Natural killer cell (primary cell): ENCODE results near the gene ETF1. TPM values are rescaled to one million over a fixed set of nuclear protein-coding genes. Genes with fewer than 3 reads are reported as not detected.

ENCODE experiments used
- ATAC-seq, 3 donors: fragments of 150-1000 bp in 2 of 3; fragments of 200-7000 bp in 1 of 3; cut with Tn5 transposase; 1 replicate in 1 of 3; 2 replicates in 2 of 3; pipeline ENCODE4 v1.10.0; 2021; ENCODE audit warnings: mild to moderate bottlenecking in 2 of 3, moderate library complexity in 2 of 3
- DNase-seq, 2 donors: peaks; one replicate each; pipeline versions ENCODE4 v3.0.0 to v3.0.0-alpha.2; 2013 to 2021; ENCODE audit warnings: mixed read lengths in 1 of 2
- H3K27ac ChIP-seq: one replicate; pipeline ENCODE4 v1.5.1; 2013; ENCODE audit warnings: mild to moderate bottlenecking, low read length
- H3K27me3 ChIP-seq: one replicate; pipeline ENCODE4 v1.6.1; 2013; ENCODE audit warnings: low read length; ENCODE audit not compliant: control insufficient read depth, insufficient read depth
- H3K36me3 ChIP-seq: one replicate; pipeline ENCODE4 v1.6.1; 2013; ENCODE audit warnings: low read length; ENCODE audit not compliant: control insufficient read depth, insufficient read depth
- H3K4me1 ChIP-seq: one replicate; pipeline ENCODE4 v1.6.1; 2013; ENCODE audit warnings: low read length; ENCODE audit not compliant: control insufficient read depth, insufficient read depth
- H3K4me3 ChIP-seq: one replicate; pipeline ENCODE4 v1.5.1; 2013; ENCODE audit warnings: low read length
- H3K9me3 ChIP-seq: one replicate; pipeline ENCODE4 v1.6.1; 2013; ENCODE audit warnings: low read length; ENCODE audit not compliant: control insufficient read depth, insufficient read depth
- H3K27ac Mint-ChIP-seq, 2 donors: one replicate each; pipeline ENCODE4 v1.8.0; 2022; ENCODE audit warnings: mild to moderate bottlenecking in 2 of 2, mixed read lengths in 2 of 2, moderate library complexity in 1 of 2
- H3K27me3 Mint-ChIP-seq, 2 donors: one replicate each; pipeline ENCODE4 v1.8.0; 2022; ENCODE audit warnings: low read depth in 2 of 2, mixed read lengths in 2 of 2
- H3K36me3 Mint-ChIP-seq: one replicate; pipeline ENCODE4 v1.8.0; 2022; ENCODE audit warnings: mixed read lengths
- H3K4me1 Mint-ChIP-seq, 2 donors: one replicate each; pipeline ENCODE4 v1.8.0; 2022; ENCODE audit warnings: mixed read lengths in 2 of 2
- H3K4me3 Mint-ChIP-seq: one replicate; pipeline ENCODE4 v1.8.0; 2022; ENCODE audit warnings: mild to moderate bottlenecking, moderate library complexity, mixed read lengths
- H3K9me3 Mint-ChIP-seq, 2 donors: one replicate each; pipeline ENCODE4 v1.8.0; 2022; ENCODE audit warnings: mixed read lengths in 2 of 2
- WGBS: methylation state at CpG from one replicate; pipeline ENCODE4 v1.1.7; 2013; ENCODE audit warnings: missing lambda C conversion rate; ENCODE audit not compliant: insufficient coverage; 5-methylcytosine and 5-hydroxymethylcytosine counted together
- intact Hi-C: fragments of 100-400 bp; cut with micrococcal nuclease; formaldehyde crosslinking; loops from one replicate; pipeline ENCODE4 v1.14.2; 2022
- total RNA-seq, 4 donors: library from RNA; stranded (reverse); fragments of 120-200 nt in 1 of 4; gene quantifications; one replicate each; pipeline versions ENCODE4 v1.2.3 to v1.2.4, GENCODE V29; 2013 to 2022
- TF ChIP-seq, protein P1 (sequence below): fragments of 200-600 bp; IDR thresholded peaks from one replicate; pipeline ENCODE4 v1.8.0; 2022; ENCODE audit warnings: antibody characterized with exemption

Gene ETF1
- total RNA-seq, 3 donors from 2014 or later (not counting 1 experiment from before 2014, with no cell fraction given) = 135 to 189 (median 136) TPM

DNA sequence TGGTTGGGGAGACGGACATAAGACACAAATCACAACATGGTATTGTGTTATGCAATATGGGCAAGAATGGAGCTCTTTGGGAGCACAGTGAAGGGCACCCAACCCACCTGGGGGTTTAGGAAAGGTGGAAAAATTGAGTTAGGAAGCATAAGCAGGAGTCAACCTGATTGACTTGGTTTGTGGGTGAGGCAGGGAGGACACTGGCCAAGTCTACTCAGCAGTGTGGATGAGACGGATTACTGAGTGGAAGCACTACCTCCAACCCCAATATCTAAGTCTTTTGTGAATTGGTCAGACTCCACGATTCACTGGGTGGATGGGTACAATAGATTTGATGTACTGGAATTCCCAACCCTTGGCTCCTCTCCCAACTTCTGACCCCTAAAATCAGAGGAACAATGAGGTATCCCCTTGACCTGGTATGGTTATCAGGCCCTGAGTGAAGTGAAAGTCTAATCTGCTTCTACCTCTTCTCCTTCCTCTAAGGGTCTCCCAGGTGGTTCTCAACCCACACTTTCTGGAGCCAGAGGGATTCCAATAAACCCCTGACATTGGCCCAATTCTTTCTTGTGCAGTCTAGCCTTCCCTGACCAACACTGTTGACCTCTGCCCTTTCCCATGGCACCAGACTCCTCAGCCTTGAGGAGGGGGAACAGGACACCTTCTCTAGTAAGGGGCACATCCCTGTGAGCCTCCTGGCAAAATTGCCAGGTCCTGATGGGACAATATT, 72.5 kb downstream of the ETF1 start:
- Histone ChIP-seq H3K27ac (no peak overlapping the region), H3K4me1 (peaks cover 16% of the 10 kb centered on the region), H3K27me3 (no peaks in the 10 kb centered on the region), H3K4me3 (no peak overlapping the region), H3K9me3 (no peaks in the 10 kb centered on the region), H3K36me3 (no peaks in the 10 kb centered on the region)
- Mint-ChIP-seq H3K36me3 (no peaks in the 10 kb centered on the region), H3K4me1 (peaks cover 8 to 22% of the 10 kb centered on the region in 2 donors), H3K27me3 (peaks cover 5% of the 10 kb centered on the region in 2 donors), H3K27ac (no peak overlapping the region), H3K9me3 (no peaks in the 10 kb centered on the region), H3K4me3 (no peak overlapping the region)
- TF ChIP-seq, protein P1, sequence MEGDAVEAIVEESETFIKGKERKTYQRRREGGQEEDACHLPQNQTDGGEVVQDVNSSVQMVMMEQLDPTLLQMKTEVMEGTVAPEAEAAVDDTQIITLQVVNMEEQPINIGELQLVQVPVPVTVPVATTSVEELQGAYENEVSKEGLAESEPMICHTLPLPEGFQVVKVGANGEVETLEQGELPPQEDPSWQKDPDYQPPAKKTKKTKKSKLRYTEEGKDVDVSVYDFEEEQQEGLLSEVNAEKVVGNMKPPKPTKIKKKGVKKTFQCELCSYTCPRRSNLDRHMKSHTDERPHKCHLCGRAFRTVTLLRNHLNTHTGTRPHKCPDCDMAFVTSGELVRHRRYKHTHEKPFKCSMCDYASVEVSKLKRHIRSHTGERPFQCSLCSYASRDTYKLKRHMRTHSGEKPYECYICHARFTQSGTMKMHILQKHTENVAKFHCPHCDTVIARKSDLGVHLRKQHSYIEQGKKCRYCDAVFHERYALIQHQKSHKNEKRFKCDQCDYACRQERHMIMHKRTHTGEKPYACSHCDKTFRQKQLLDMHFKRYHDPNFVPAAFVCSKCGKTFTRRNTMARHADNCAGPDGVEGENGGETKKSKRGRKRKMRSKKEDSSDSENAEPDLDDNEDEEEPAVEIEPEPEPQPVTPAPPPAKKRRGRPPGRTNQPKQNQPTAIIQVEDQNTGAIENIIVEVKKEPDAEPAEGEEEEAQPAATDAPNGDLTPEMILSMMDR = no peak
- 100% methylated on average over 1 of the region's 3 CpGs for WGBS
- DNase-seq = no peak
- ATAC-seq = peak in 1 of 3 donors; percentile 1
- intact Hi-C loops = loop anchor here (1.0 kb wide), 1 partner anchor 11 kb away; no protein-coding TSS in a partner anchor

DNA sequence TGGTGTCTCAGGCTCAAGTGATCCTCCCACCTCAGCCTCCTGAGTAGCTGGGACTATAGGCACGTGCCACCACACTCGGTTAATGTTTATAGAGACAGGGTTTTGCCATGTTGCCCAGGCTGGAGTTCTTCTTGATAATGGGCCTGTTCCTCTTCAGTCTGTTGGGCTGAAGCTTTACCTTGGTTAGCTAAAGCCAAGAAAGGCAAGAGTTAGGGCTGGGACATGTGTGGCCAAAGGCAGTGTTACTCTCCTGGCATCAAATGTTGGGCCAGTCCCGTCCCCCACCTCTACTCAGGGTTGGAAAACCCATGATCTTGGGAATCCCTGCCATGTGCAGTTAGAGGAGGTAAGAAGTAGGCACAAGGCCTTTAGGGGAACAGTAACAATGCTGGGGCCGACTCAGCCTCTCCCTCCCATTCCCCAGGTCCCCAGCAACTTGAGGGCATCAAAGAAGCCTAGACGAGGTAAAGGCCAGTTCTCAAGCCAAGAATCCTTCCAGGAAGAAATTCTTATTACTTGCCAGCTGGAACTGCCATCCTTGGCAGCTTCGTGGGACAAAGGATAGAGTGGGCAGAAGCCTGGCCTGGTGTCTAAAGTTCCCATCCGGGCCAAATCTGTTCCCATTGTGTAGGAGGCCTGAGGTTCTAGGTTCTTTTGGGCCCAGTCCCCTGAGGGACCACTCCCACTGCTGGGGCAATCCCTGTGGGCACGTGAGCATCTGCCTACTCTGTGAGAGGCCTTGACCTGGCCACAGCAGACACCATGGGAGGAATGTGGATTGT, 73.3 kb downstream of the ETF1 start:
- Histone ChIP-seq H3K4me3 (no peak overlapping the region), H3K4me1 (peaks cover 16% of the 10 kb centered on the region), H3K27ac (no peak overlapping the region), H3K9me3 (no peaks in the 10 kb centered on the region), H3K27me3 (no peaks in the 10 kb centered on the region), H3K36me3 (no peaks in the 10 kb centered on the region)
- intact Hi-C loops = no loop called here
- Mint-ChIP-seq H3K4me3 (no peak overlapping the region), H3K27me3 (no peaks in the 10 kb centered on the region), H3K27ac (no peak overlapping the region), H3K36me3 (no peaks in the 10 kb centered on the region), H3K9me3 (no peaks in the 10 kb centered on the region), H3K4me1 (peaks cover 8 to 22% of the 10 kb centered on the region in 2 donors)
- DNase-seq = no peak
- WGBS = 91% methylated on average over 8 of the region's 8 CpGs
- no peak for ATAC-seq
- TF ChIP-seq, protein P1 = no peak

GRCh38 chr5:138468966-138469539, 74.0 kb downstream of the ETF1 start:
- H3K36me3 ChIP-seq = no peaks in the 10 kb centered on the region
- no peaks in the 10 kb centered on the region for H3K9me3 ChIP-seq
- Mint-ChIP-seq H3K36me3 (no peaks in the 10 kb centered on the region), H3K9me3 (no peaks in the 10 kb centered on the region), H3K4me3 (peak overlapping the region; percentile 72), H3K4me1 (peaks cover 8 to 22% of the 10 kb centered on the region in 2 donors), H3K27ac (peak overlapping the region in 1 of 2 donors; percentile 53), H3K27me3 (no peaks in the 10 kb centered on the region)
- no peak overlapping the region for H3K27ac ChIP-seq
- no peak overlapping the region for H3K4me3 ChIP-seq
- TF ChIP-seq, protein P1 = no peak
- H3K4me1 ChIP-seq = peaks cover 20% of the 10 kb centered on the region
- intact Hi-C loops = no loop called here
- no peaks in the 10 kb centered on the region for H3K27me3 ChIP-seq
- ATAC-seq = no peak
- no peak for DNase-seq
- WGBS = 96% methylated on average over 7 of the region's 8 CpGs
